ENCODE results near the gene MOSPD3. TPM values are rescaled to one million over a fixed set of nuclear protein-coding genes. Genes with fewer than 3 reads are reported as not detected.
A peak's percentile ranks its signal among the peaks of the same experiment; 100 is the strongest.
"Not testable (repeated sequence)": the region's sequence is repeated elsewhere in the genome, so short reads cannot be mapped to it uniquely, and the experiment has no call there.

Gene MOSPD3
- polyA plus RNA-seq, 1 donor: 23.5 TPM

- DNase-seq: no peak
Observed at GRCh38 chr7:100621554-100621953, 9.2 kb downstream of the MOSPD3 start.

GRCh38 chr7:100623951-100624824 lies 11.8 kb downstream of the MOSPD3 start:
- no peak for DNase-seq

- DNase-seq: no peak
Observed at GRCh38 chr7:100626055-100626454, 13.7 kb downstream of the MOSPD3 start.

GRCh38 chr7:100626530-100627237 lies 14.3 kb downstream of the MOSPD3 start:
- DNase-seq: peak; percentile 60

GRCh38 chr7:100627238-100627549 lies 14.9 kb downstream of the MOSPD3 start:
- no peak for DNase-seq

GRCh38 chr7:100629117-100629716 lies 16.9 kb downstream of the MOSPD3 start:
- DNase-seq: no peak

- DNase-seq: no peak
Observed at GRCh38 chr7:100630066-100630465, 17.7 kb downstream of the MOSPD3 start.

GRCh38 chr7:100632951-100633717 lies 20.8 kb downstream of the MOSPD3 start:
- DNase-seq: no peak

GRCh38 chr7:100639995-100640516 lies 27.7 kb downstream of the MOSPD3 start:
- no peak for DNase-seq

GRCh38 chr7:100640517-100641440 lies 28.4 kb downstream of the MOSPD3 start:
- no peak for DNase-seq

GRCh38 chr7:100641463-100641859 lies 29.1 kb downstream of the MOSPD3 start, which contains the start of gene TFR2:
TFR2 (minus strand) TSS chr7:100641552; CDS start chr7:100641509, 43 bp downstream.
- no peak for DNase-seq

GRCh38 chr7:100641860-100642533 lies 29.7 kb downstream of the MOSPD3 start:
- DNase-seq: no peak

GRCh38 chr7:100642534-100642907 lies 30.2 kb downstream of the MOSPD3 start:
- no peak for DNase-seq

- DNase-seq: no peak
Observed at GRCh38 chr7:100649826-100650565, 37.7 kb downstream of the MOSPD3 start.

- DNase-seq: no peak
Observed at GRCh38 chr7:100654908-100655831, 42.8 kb downstream of the MOSPD3 start.

GRCh38 chr7:100655908-100656674 lies 43.8 kb downstream of the MOSPD3 start, which contains the start of gene ACTL6B:
ACTL6B (minus strand) TSS chr7:100656448; CDS start chr7:100656354, 94 bp downstream.
- no peak for DNase-seq

- DNase-seq: not testable (repeated sequence)
Observed at GRCh38 chr7:100662194-100662776, 49.9 kb downstream of the MOSPD3 start.

Data from left kidney (tissue), 2 donors.